HepG2 (cell line): Measurements from ENCODE around the gene GPRASP3. TPM values are rescaled to one million over a fixed set of nuclear protein-coding genes. Genes with fewer than 3 reads are reported as not detected.

Experiments used
- ATAC-seq: fragments of 200-7000 bp; cut with Tn5 transposase; 3 replicates; pipeline ENCODE4 v1.9.1; 2020; ENCODE audit warnings: mild to moderate bottlenecking, moderate library complexity
- BruUV-seq: library from RNA; stranded (reverse); fragments of 400-500 nt; replicated peaks from 2 replicates; lab custom pipeline; 2021; lab: Mats Ljungman, UMichigan
- CTCF ChIA-PET: fragments of 300-600 bp; formaldehyde crosslinking; extraction: SDS; loops from one replicate; lab custom pipeline; 2021; ENCODE audit warnings: low total read pairs, inconsistent platforms, low intra/inter-chr PET ratio; lab: Yijun Ruan, JAX
- POLR2A ChIA-PET: fragments of 350-600 bp; sonication (Branson Sonifier 250); formaldehyde crosslinking; loops from one replicate; lab custom pipeline; 2020; ENCODE audit warnings: antibody characterized with exemption, inconsistent platforms; lab: Yijun Ruan, JAX
- DNase-seq: peaks from one replicate; pipeline ENCODE4 v3.0.0-alpha.2; 2015; ENCODE audit warnings: low spot score
- FAIRE-seq: peaks from 3 replicates; lab custom pipeline; 2011; peaks lifted over from hg19 to GRCh38; lab: Jason Lieb, UNC
- H2AFZ ChIP-seq: one replicate; pipeline ENCODE4 v1.6.1; 2011; ENCODE audit warnings: low read length, inconsistent platforms
- H3K27ac ChIP-seq: fragments of 300-600 bp; 3 replicates; pipeline ENCODE4 v1.8.0; 2011; ENCODE audit warnings: mixed run types, mild to moderate bottlenecking, mixed read lengths, low read length, inconsistent platforms; ENCODE audit not compliant: insufficient read depth; ENCODE audit errors: extremely low read length
- H3K27me3 ChIP-seq, 2 experiments: fragments of 200-600 bp in 1 of 2; 2 replicates in 1 of 2; 3 replicates in 1 of 2; pipeline versions ENCODE4 v1.6.0 to v1.8.0; 2011; ENCODE audit warnings: low read length in 2 of 2, mild to moderate bottlenecking in 2 of 2, moderate library complexity in 2 of 2, inconsistent platforms in 1 of 2; ENCODE audit not compliant: insufficient read depth in 2 of 2, control insufficient read depth in 1 of 2
- H3K36me3 ChIP-seq, 2 experiments: fragments of 200-600 bp in 1 of 2; replicated peaks in 1 of 2; 2 replicates in 1 of 2; 3 replicates in 1 of 2; pipeline versions ENCODE4 v1.5.1 to v1.8.0; 2011; ENCODE audit warnings: low read length in 2 of 2, inconsistent platforms in 1 of 2; ENCODE audit not compliant: insufficient read depth in 2 of 2, control insufficient read depth in 1 of 2
- H3K4me1 ChIP-seq: 2 replicates; pipeline ENCODE4 v1.5.1; 2012; ENCODE audit warnings: low read length, inconsistent platforms; ENCODE audit not compliant: insufficient read depth
- H3K4me2 ChIP-seq: 2 replicates; pipeline ENCODE4 v1.6.0; 2011; ENCODE audit warnings: low read depth, low read length, inconsistent platforms
- H3K4me3 ChIP-seq, 3 experiments: fragments of 200-600 bp in 1 of 3; sonication (generic), shearing (Covaris generic) in 1 of 3; replicated peaks in 1 of 3; 2 replicates each; pipeline ENCODE4 v1.5.1; 2011 to 2016; ENCODE audit warnings: low read length in 3 of 3, inconsistent platforms in 2 of 3, low read depth in 2 of 3, mild to moderate bottlenecking in 2 of 3, control low read depth in 1 of 3, mixed read lengths in 1 of 3; ENCODE audit not compliant: insufficient read depth in 1 of 3
- H3K79me2 ChIP-seq: one replicate; pipeline ENCODE4 v1.6.1; 2011; ENCODE audit warnings: low read length, inconsistent platforms; ENCODE audit not compliant: insufficient read depth
- H3K9ac ChIP-seq: 2 replicates; pipeline ENCODE4 v1.6.0; 2011; ENCODE audit warnings: mild to moderate bottlenecking, low read depth, low read length, inconsistent platforms; ENCODE audit not compliant: insufficient read depth
- H3K9me3 ChIP-seq: 2 replicates; pipeline ENCODE4 v1.5.1; 2012; ENCODE audit warnings: mild to moderate bottlenecking, low read length
- H4K20me1 ChIP-seq: 2 replicates; pipeline ENCODE4 v1.6.0; 2011; ENCODE audit warnings: inconsistent platforms, mild to moderate bottlenecking, low read length, moderate library complexity; ENCODE audit not compliant: insufficient read depth
- FOXK1 ChIP-seq: sonication (generic); formaldehyde crosslinking; IDR thresholded peaks from 2 replicates; pipeline ENCODE4 v1.4.0; 2020; ENCODE audit warnings: low read depth, missing genetic modification reagents, borderline replicate concordance
- HNRNPLL ChIP-seq: fragments of 200-400 bp; formaldehyde crosslinking; IDR thresholded peaks from 2 replicates; pipeline ENCODE4 v1.6.1; 2017; ENCODE audit warnings: mild to moderate bottlenecking, low read depth, low read length; ENCODE audit not compliant: poor library complexity, severe bottlenecking
- MED1 ChIP-seq: sonication (generic); formaldehyde crosslinking; IDR thresholded peaks from 2 replicates; pipeline ENCODE4 v1.4.0; 2020; ENCODE audit warnings: missing genetic modification reagents
- MEIS2 ChIP-seq: sonication (generic); formaldehyde crosslinking; IDR thresholded peaks from 2 replicates; pipeline ENCODE4 v1.9.0; 2021; ENCODE audit warnings: mild to moderate bottlenecking, missing genetic modification reagents
- MIER2 ChIP-seq: IDR thresholded peaks from 2 replicates; pipeline ENCODE4 v1.6.1; 2016; ENCODE audit warnings: missing biosample characterization, missing genetic modification reagents
- RAD51 ChIP-seq: fragments of 450-650 bp; IDR thresholded peaks from 2 replicates; pipeline ENCODE4 v1.6.1; 2016; ENCODE audit warnings: borderline replicate concordance
- YY1 ChIP-seq: IDR thresholded peaks from 2 replicates; pipeline ENCODE4 v1.6.1; 2011; ENCODE audit warnings: low read length, low read depth, moderate library complexity, mild to moderate bottlenecking; ENCODE audit not compliant: insufficient read depth, insufficient replicate concordance
- ZBTB7A ChIP-seq: sonication (generic); formaldehyde crosslinking; IDR thresholded peaks from 2 replicates; pipeline ENCODE4 v1.8.0; 2022; ENCODE audit warnings: mild to moderate bottlenecking, missing genetic modification reagents
- ZFY ChIP-seq: sonication (generic); formaldehyde crosslinking; IDR thresholded peaks from 2 replicates; pipeline ENCODE4 v1.4.0; 2020; ENCODE audit warnings: missing genetic modification reagents
- ZNF326 ChIP-seq: sonication (generic); formaldehyde crosslinking; IDR thresholded peaks from 2 replicates; pipeline ENCODE4 v1.4.0; 2020; ENCODE audit warnings: missing genetic modification reagents, borderline replicate concordance
- ZNF563 ChIP-seq: sonication (generic); formaldehyde crosslinking; IDR thresholded peaks from 2 replicates; pipeline ENCODE4 v1.8.0; 2022; ENCODE audit warnings: mild to moderate bottlenecking, moderate library complexity, missing genetic modification reagents
- ZNF691 ChIP-seq: sonication (generic); formaldehyde crosslinking; IDR thresholded peaks from 2 replicates; pipeline ENCODE4 v1.4.0; 2020; ENCODE audit warnings: missing genetic modification reagents, low read depth, mild to moderate bottlenecking, borderline replicate concordance
- ZNF724P ChIP-seq: sonication (generic); formaldehyde crosslinking; IDR thresholded peaks from 2 replicates; pipeline ENCODE4 v1.8.0; 2022; ENCODE audit warnings: missing genetic modification reagents, borderline replicate concordance
- ZNF777 ChIP-seq: sonication (generic); formaldehyde crosslinking; IDR thresholded peaks from 2 replicates; pipeline ENCODE4 v1.4.0; 2020; ENCODE audit warnings: missing genetic modification reagents
- WGBS: methylation state at CpG from one replicate; pipeline ENCODE4 v1.1.6; 2017; ENCODE audit warnings: low lambda C conversion rate; 5-methylcytosine and 5-hydroxymethylcytosine counted together
- in situ Hi-C: cut with HindIII; loops from 2 replicates; pipeline ENCODE4 v1.10.0; 2017; ENCODE audit warnings: low pct_unique_long_range_greater_than_20kb; ENCODE audit not compliant: extremely low pct_ligation_motif_present
- intact Hi-C: fragments of 100-400 bp; cut with micrococcal nuclease; formaldehyde crosslinking; loops from one replicate; pipeline ENCODE4 v1.10.0; 2022; ENCODE audit not compliant: unreplicated experiment
- polyA plus RNA-seq, 8 experiments: library from polyadenylated mRNA; depleted of rRNA in 3 of 8; stranded (reverse) in 7 of 8; unstranded in 1 of 8; fragments of >200 nt; fragmentation: Illumina TruSeq in 4 of 8; extraction: Trizol in 4 of 8; gene quantifications; 2 replicates each; pipeline versions ENCODE4 v1.2.1 to v1.2.3, GENCODE V29; 2011 to 2016; ENCODE audit warnings: low read depth in 4 of 8, missing spikeins in 1 of 8, mixed read lengths in 1 of 8; ENCODE audit not compliant: insufficient read depth in 1 of 8
- total RNA-seq, 5 experiments: library from RNA; depleted of rRNA; stranded (reverse); fragments of >200 nt; fragmentation: Illumina TruSeq; extraction: Trizol; gene quantifications; 2 replicates each; pipeline ENCODE4 v1.2.3, GENCODE V29; 2016; ENCODE audit warnings: low read depth in 1 of 5
- TF ChIP-seq, protein P1 (sequence below): sonication (generic); formaldehyde crosslinking; IDR thresholded peaks from 2 replicates; pipeline ENCODE4 v1.4.0; 2020; ENCODE audit warnings: mild to moderate bottlenecking, missing genetic modification reagents
- TF ChIP-seq, protein P2 (sequence below): sonication (generic); formaldehyde crosslinking; IDR thresholded peaks from 2 replicates; pipeline ENCODE4 v1.5.1; 2020; ENCODE audit warnings: mild to moderate bottlenecking, missing genetic modification reagents, moderate library complexity
- TF ChIP-seq, protein P3 (sequence below): sonication (generic); formaldehyde crosslinking; IDR thresholded peaks from 2 replicates; pipeline ENCODE4 v1.4.0; 2020; ENCODE audit warnings: mild to moderate bottlenecking, missing genetic modification reagents

The GPRASP3 gene
- total and polyA plus RNA-seq, 2 of the 13 experiments (the other 11 are each of a cell fraction or from before 2014, with no cell fraction given) = 0.67 to 1.4 TPM

GRCh38 chrX:102712216-102712966 lies 8.2 kb upstream of the GPRASP3 start, which contains the start of gene GPRASP2:
Gene GPRASP2, plus strand, starts transcription at chrX:102712448. Its CDS starts 2,422 bp downstream, at chrX:102714870.
- no CpG with 5 or more reads among the region's 68 CpGs for WGBS
- in situ Hi-C loops (no loop called here), intact Hi-C loops (no loop called here)
- ATAC-seq = peak; percentile 79
- no peak for FAIRE-seq
- Histone ChIP-seq H3K4me2 (peak within 1 kb of the TSS; percentile 63), H3K9me3 (no peaks in the 10 kb centered on the region), H3K36me3 (no peaks in the 10 kb centered on the region), H4K20me1 (no peaks in the 10 kb centered on the region), H3K27ac (no peak within 1 kb of the TSS), H3K27me3 (no peaks in the 10 kb centered on the region), H3K4me1 (no peaks in the 10 kb centered on the region), H3K79me2 (no peaks in the 10 kb centered on the region), H2AFZ (no peak within 1 kb of the TSS), H3K4me3 (peak within 1 kb of the TSS; percentile 40 to 64 (median 59); a peak in 5 of 6 replicates), H3K9ac (peak within 1 kb of the TSS; percentile 58)
- POLR2A ChIA-PET = no interaction called here
- BruUV-seq = no TSS peak
- CTCF ChIA-PET = no interaction called here
- no peak for DNase-seq
- TF ChIP-seq ZNF326 (CRISPR knock-in tag) (no peak), RAD51 (no peak), MED1 (CRISPR knock-in tag) (no peak), MIER2 (no peak), FOXK1 (CRISPR knock-in tag) (no peak), HNRNPLL (peak; percentile 92), ZBTB7A (CRISPR knock-in tag) (0 out of 2 replicates have a peak, but pooled peaks have one; percentile 42), YY1 (peak; percentile 50), ZFY (0 out of 2 replicates have a peak, but pooled peaks have one; percentile 13), MEIS2 (CRISPR knock-in tag) (no peak), ZNF777 (CRISPR knock-in tag) (peak; percentile 53; the same call in 1 of the 2 replicates), ZNF724P (CRISPR knock-in tag) (no peak), ZNF691 (CRISPR knock-in tag) (no peak), ZNF563 (CRISPR knock-in tag) (no peak)
- TF ChIP-seq, protein P1, sequence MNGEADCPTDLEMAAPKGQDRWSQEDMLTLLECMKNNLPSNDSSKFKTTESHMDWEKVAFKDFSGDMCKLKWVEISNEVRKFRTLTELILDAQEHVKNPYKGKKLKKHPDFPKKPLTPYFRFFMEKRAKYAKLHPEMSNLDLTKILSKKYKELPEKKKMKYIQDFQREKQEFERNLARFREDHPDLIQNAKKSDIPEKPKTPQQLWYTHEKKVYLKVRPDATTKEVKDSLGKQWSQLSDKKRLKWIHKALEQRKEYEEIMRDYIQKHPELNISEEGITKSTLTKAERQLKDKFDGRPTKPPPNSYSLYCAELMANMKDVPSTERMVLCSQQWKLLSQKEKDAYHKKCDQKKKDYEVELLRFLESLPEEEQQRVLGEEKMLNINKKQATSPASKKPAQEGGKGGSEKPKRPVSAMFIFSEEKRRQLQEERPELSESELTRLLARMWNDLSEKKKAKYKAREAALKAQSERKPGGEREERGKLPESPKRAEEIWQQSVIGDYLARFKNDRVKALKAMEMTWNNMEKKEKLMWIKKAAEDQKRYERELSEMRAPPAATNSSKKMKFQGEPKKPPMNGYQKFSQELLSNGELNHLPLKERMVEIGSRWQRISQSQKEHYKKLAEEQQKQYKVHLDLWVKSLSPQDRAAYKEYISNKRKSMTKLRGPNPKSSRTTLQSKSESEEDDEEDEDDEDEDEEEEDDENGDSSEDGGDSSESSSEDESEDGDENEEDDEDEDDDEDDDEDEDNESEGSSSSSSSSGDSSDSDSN = 0 out of 2 replicates have a peak, but pooled peaks have one; percentile 22
- TF ChIP-seq, protein P2, sequence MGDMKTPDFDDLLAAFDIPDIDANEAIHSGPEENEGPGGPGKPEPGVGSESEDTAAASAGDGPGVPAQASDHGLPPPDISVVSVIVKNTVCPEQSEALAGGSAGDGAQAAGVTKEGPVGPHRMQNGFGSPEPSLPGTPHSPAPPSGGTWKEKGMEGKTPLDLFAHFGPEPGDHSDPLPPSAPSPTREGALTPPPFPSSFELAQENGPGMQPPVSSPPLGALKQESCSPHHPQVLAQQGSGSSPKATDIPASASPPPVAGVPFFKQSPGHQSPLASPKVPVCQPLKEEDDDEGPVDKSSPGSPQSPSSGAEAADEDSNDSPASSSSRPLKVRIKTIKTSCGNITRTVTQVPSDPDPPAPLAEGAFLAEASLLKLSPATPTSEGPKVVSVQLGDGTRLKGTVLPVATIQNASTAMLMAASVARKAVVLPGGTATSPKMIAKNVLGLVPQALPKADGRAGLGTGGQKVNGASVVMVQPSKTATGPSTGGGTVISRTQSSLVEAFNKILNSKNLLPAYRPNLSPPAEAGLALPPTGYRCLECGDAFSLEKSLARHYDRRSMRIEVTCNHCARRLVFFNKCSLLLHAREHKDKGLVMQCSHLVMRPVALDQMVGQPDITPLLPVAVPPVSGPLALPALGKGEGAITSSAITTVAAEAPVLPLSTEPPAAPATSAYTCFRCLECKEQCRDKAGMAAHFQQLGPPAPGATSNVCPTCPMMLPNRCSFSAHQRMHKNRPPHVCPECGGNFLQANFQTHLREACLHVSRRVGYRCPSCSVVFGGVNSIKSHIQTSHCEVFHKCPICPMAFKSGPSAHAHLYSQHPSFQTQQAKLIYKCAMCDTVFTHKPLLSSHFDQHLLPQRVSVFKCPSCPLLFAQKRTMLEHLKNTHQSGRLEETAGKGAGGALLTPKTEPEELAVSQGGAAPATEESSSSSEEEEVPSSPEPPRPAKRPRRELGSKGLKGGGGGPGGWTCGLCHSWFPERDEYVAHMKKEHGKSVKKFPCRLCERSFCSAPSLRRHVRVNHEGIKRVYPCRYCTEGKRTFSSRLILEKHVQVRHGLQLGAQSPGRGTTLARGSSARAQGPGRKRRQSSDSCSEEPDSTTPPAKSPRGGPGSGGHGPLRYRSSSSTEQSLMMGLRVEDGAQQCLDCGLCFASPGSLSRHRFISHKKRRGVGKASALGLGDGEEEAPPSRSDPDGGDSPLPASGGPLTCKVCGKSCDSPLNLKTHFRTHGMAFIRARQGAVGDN (CRISPR knock-in tag) = peak; percentile 59
- TF ChIP-seq, protein P3, sequence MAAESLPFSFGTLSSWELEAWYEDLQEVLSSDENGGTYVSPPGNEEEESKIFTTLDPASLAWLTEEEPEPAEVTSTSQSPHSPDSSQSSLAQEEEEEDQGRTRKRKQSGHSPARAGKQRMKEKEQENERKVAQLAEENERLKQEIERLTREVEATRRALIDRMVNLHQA = no peak
